Measurements from ENCODE around the gene AXL.

DNA sequence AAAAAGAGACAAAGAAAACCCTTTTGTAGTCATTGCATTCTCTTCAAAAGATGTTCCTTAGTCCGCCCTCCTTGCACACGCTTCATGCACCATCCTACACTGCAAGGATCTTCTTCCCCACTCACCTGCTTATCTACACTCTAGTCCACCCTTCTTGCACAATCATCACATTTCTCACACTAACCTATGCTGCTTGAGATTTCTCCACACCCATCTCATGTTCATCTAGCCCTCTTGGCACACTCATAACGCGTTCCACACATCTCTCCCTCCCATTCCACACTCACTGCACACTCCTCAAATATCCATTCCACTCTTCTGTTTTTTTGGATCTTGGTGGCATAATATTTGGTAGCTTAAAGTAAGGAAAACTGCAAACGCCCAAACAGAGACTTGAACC, 22.8 kb downstream of the AXL start:
- no peak for TF ChIP-seq POLR2AphosphoS5 (IDR thresholded peaks at IDR 0.05; ENCODE audit: borderline replicate concordance, low read depth, low read length)
- no peak for TF ChIP-seq EZH2 (IDR thresholded peaks at IDR 0.05)
- TF ChIP-seq FOXP2 (optimal IDR thresholded peaks at IDR 0.05; ENCODE audit: control extremely low read depth, extremely low read length, insufficient read depth) = no peak
